MCF 10A (cell line): ENCODE data around the gene SH3BP5L. TPM values are rescaled to one million over a fixed set of nuclear protein-coding genes. Genes with fewer than 3 reads are reported as not detected.

Source experiments
- BruUV-seq: library from RNA; stranded (reverse); fragments of 400-500 nt; replicated peaks from 2 replicates; lab custom pipeline; 2021; lab: Mats Ljungman, UMichigan
- CTCF ChIA-PET: fragments of 300-600 bp; sonication (Branson Sonifier 250); formaldehyde crosslinking; extraction: SDS; loops from one replicate; lab custom pipeline; 2021; ENCODE audit warnings: antibody characterized with exemption, inconsistent platforms; lab: Yijun Ruan, JAX
- POLR2A ChIA-PET: fragments of 300-600, 350-650 bp; sonication (Branson Sonifier 250); formaldehyde crosslinking; extraction: SDS; loops from one replicate; lab custom pipeline; 2020; ENCODE audit warnings: antibody characterized with exemption, inconsistent platforms; lab: Yijun Ruan, JAX
- DNase-seq: peaks from one replicate; pipeline ENCODE4 v3.0.0-alpha.2; 2018; ENCODE audit not compliant: unreplicated experiment
- H3K27ac Mint-ChIP-seq: one replicate; pipeline ENCODE4 v1.8.0; 2022; ENCODE audit warnings: mild to moderate bottlenecking, low read depth, mixed read lengths; ENCODE audit not compliant: unreplicated experiment
- H3K27me3 Mint-ChIP-seq: one replicate; pipeline ENCODE4 v1.8.0; 2022; ENCODE audit warnings: mixed read lengths; ENCODE audit not compliant: insufficient read depth, unreplicated experiment
- H3K36me3 Mint-ChIP-seq: one replicate; pipeline ENCODE4 v1.8.0; 2022; ENCODE audit warnings: mild to moderate bottlenecking, moderate library complexity, mixed read lengths; ENCODE audit not compliant: insufficient read depth, unreplicated experiment
- H3K4me1 Mint-ChIP-seq: one replicate; pipeline ENCODE4 v1.8.0; 2022; ENCODE audit warnings: mixed read lengths; ENCODE audit not compliant: insufficient read depth, unreplicated experiment
- H3K4me3 Mint-ChIP-seq: one replicate; pipeline ENCODE4 v1.8.0; 2022; ENCODE audit warnings: mild to moderate bottlenecking, moderate library complexity, mixed read lengths; ENCODE audit not compliant: unreplicated experiment
- H3K9me3 Mint-ChIP-seq: one replicate; pipeline ENCODE4 v1.8.0; 2022; ENCODE audit warnings: mixed read lengths; ENCODE audit not compliant: unreplicated experiment
- CTCF ChIP-seq: fragments of 200-600 bp; IDR thresholded peaks from one replicate; pipeline ENCODE4 v1.8.0; 2022; ENCODE audit warnings: antibody characterized with exemption, mild to moderate bottlenecking; ENCODE audit not compliant: unreplicated experiment
- intact Hi-C: fragments of 100-400 bp; cut with micrococcal nuclease; formaldehyde crosslinking; loops from 2 replicates; pipeline ENCODE4 v1.14.1; 2022
- total RNA-seq: library from RNA; stranded (reverse); gene quantifications from 2 replicates; pipeline ENCODE4 v1.2.3, GENCODE V29; 2022

Gene SH3BP5L
- total RNA-seq, 1 experiment from 2014 or later, result 31.5 TPM

- no peaks in the 10 kb centered on the region for H3K27me3 Mint-ChIP-seq
- ChIA-PET CTCF (interaction anchor here (0.7 to 4.0 kb wide), 3 partner anchors 13 to 159 kb away, joined by 3 to 12 read pairs (median 4); no protein-coding TSS in a partner anchor), POLR2A (interaction anchor here (1.0 kb wide), 1 partner anchor 43 kb away, joined by 3 read pairs; no protein-coding TSS in a partner anchor)
- no peak for DNase-seq
- no peak overlapping the region for H3K4me3 Mint-ChIP-seq
- peaks cover 6% of the 10 kb centered on the region for H3K36me3 Mint-ChIP-seq
- peaks cover 5% of the 10 kb centered on the region for H3K4me1 Mint-ChIP-seq
- TF ChIP-seq CTCF, result no peak
- H3K9me3 Mint-ChIP-seq, result peaks cover 11% of the 10 kb centered on the region
- intact Hi-C loops, result no loop called here
- no peak overlapping the region for H3K27ac Mint-ChIP-seq
- no TSS peak for BruUV-seq
These were observed 43.1 kb downstream of the SH3BP5L start for GRCh38 chr1:248782416-248783141.

GRCh38 chr1:248779350-248779749 is 46.4 kb downstream of the SH3BP5L start:
- peaks cover 22% of the 10 kb centered on the region for H3K9me3 Mint-ChIP-seq
- no peaks in the 10 kb centered on the region for H3K4me1 Mint-ChIP-seq
- no peak for TF ChIP-seq CTCF
- H3K27me3 Mint-ChIP-seq, result no peaks in the 10 kb centered on the region
- H3K36me3 Mint-ChIP-seq, result no peaks in the 10 kb centered on the region
- no TSS peak for BruUV-seq
- CTCF ChIA-PET, result no interaction called here
- no peak overlapping the region for H3K27ac Mint-ChIP-seq
- POLR2A ChIA-PET, result interaction anchor here (0.6 kb wide), 2 partner anchors 16 to 312 kb away, joined by 3 read pairs; no protein-coding TSS in a partner anchor
- H3K4me3 Mint-ChIP-seq, result no peak overlapping the region
- intact Hi-C loops, result no loop called here
- no peak for DNase-seq

- no peak overlapping the region for H3K27ac Mint-ChIP-seq
- ChIA-PET POLR2A (interaction anchor here (0.6 kb wide), 1 partner anchor 17 kb away, joined by 3 read pairs; no protein-coding TSS in a partner anchor), CTCF (no interaction called here)
- no peak overlapping the region for H3K4me3 Mint-ChIP-seq
- BruUV-seq, result no TSS peak
- H3K36me3 Mint-ChIP-seq, result no peaks in the 10 kb centered on the region
- H3K4me1 Mint-ChIP-seq, result no peaks in the 10 kb centered on the region
- peaks cover 22% of the 10 kb centered on the region for H3K9me3 Mint-ChIP-seq
- no peaks in the 10 kb centered on the region for H3K27me3 Mint-ChIP-seq
- intact Hi-C loops, result no loop called here
- no peak for TF ChIP-seq CTCF
- DNase-seq, result no peak
These were observed 46.8 kb downstream of the SH3BP5L start for GRCh38 chr1:248778906-248779305.

DNA sequence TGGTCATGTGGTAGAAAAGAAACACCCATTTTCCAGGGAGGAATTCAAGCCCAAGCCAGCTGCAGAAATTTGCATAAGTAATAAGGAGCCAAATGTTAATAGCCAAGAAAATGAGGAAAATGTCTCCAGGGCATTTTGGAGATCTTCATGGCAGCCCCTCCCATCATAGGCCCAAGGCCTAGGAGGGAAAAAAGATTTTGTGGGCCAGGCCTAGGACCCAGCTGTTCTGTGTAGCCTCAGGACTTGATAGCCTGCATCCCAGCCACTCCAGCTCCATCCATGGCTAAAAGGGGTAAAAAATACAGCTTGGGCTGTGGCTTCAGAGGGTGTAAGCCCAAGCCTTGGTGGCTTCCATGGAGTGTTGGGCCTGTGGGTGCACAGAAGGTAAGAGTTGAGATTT is 48.7 kb downstream of the SH3BP5L start:
- Mint-ChIP-seq H3K4me1 (no peaks in the 10 kb centered on the region), H3K36me3 (no peaks in the 10 kb centered on the region), H3K9me3 (peaks cover 20% of the 10 kb centered on the region), H3K4me3 (no peak overlapping the region), H3K27me3 (no peaks in the 10 kb centered on the region), H3K27ac (no peak overlapping the region)
- intact Hi-C loops, result no loop called here
- ChIA-PET POLR2A (interaction anchor here (0.8 kb wide), 1 partner anchor 49 kb away, joined by 3 read pairs; the partner anchor contains the start of gene SH3BP5L), CTCF (interaction anchor here (0.6 to 0.7 kb wide), 2 partner anchors 73 to 172 kb away, joined by 3 read pairs; no protein-coding TSS in a partner anchor)
- no peak for TF ChIP-seq CTCF
- no TSS peak for BruUV-seq
- no peak for DNase-seq
